Activated CD4-positive, alpha-beta memory T cell treated with anti-CD3 and anti-CD28 coated beads, Interleukin-2, amount 10 ng/mL, durations not matched to agents 7 days and 5 days (primary cell): ENCODE results near the gene ELMO1. TPM values are rescaled to one million over a fixed set of nuclear protein-coding genes. Genes with fewer than 3 reads are reported as not detected.
A peak's percentile ranks its signal among the peaks of the same experiment; 100 is the strongest.

Experiments
- CTCF ChIA-PET: fragments of 350-600 bp; sonication (Branson Sonifier 250); formaldehyde crosslinking; loops from one replicate; lab custom pipeline; 2021; ENCODE audit warnings: antibody characterized with exemption, inconsistent platforms; lab: Charles Lee
- POLR2A ChIA-PET: fragments of 350-600 bp; sonication (Branson Sonifier 250); formaldehyde crosslinking; loops from one replicate; lab custom pipeline; 2021; ENCODE audit warnings: antibody characterized with exemption; lab: Charles Lee
- DNase-seq: peaks from one replicate; pipeline ENCODE4 v3.0.0-alpha.2; 2020
- H3K27ac Mint-ChIP-seq: one replicate; pipeline ENCODE4 v1.8.0; 2021; ENCODE audit warnings: mild to moderate bottlenecking, mixed read lengths
- H3K27me3 Mint-ChIP-seq: one replicate; pipeline ENCODE4 v1.8.0; 2021; ENCODE audit warnings: mixed read lengths
- H3K36me3 Mint-ChIP-seq: one replicate; pipeline ENCODE4 v1.8.0; 2021; ENCODE audit warnings: low read depth, mixed read lengths
- H3K4me1 Mint-ChIP-seq: one replicate; pipeline ENCODE4 v1.8.0; 2021; ENCODE audit warnings: mixed read lengths
- H3K4me3 Mint-ChIP-seq: one replicate; pipeline ENCODE4 v1.8.0; 2021; ENCODE audit warnings: mild to moderate bottlenecking, mixed read lengths
- H3K9me3 Mint-ChIP-seq: one replicate; pipeline ENCODE4 v1.8.0; 2021; ENCODE audit warnings: mixed read lengths
- total RNA-seq, 2 experiments: library from RNA; stranded (reverse); gene quantifications; one replicate each; pipeline ENCODE4 v1.2.3, GENCODE V29; 2021

ELMO1 gene
- total RNA-seq, 2 experiments from 2014 or later = 100 to 102 TPM

DNA sequence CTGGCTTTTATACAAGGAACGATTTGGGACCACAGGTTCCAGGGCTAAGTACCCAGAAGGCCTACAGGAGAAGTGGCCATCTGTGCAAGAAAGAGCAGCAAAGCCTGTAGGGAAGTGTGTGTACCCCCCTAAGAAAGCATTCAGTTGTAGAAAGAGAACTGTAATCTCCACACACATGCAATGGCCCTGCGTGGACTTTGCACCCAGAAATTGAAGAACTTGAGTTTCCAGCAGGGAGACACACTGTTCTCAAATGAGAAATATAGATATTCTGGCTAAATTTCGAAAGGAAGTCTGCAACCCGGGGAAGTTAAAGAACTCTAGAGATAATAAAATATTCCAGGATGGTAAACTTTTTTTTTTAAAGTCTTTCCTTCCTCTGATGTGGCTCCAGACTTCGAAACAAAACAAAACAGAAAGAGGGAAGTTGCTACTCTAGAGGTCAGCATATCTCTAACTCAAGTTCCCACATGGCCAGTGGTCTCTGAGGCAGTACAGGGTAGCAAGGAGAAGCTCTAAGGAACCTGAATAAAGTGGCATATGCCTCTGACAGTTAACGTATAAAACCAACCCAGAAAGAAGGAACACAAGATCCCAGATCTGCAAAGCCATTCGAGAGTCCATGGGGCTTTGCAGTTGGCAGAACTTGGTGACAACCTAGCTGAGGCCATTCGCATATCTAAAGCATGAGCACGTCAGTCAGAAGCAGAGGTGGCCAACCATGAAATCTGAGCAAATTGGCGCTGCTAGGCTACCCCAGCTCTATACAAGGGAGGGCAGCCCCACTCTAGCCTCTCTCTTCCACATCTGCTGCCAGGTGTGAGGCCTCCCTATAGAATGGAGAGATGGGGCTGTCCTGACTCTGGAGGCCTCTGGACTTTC lies 56.6 kb downstream of the ELMO1 start:
- no peak overlapping the region for H3K4me3 Mint-ChIP-seq
- H3K36me3 Mint-ChIP-seq = peaks cover 3% of the 10 kb centered on the region
- no peak for DNase-seq
- ChIA-PET CTCF (no interaction called here), POLR2A (no interaction called here)
- H3K27ac Mint-ChIP-seq = no peak overlapping the region
- H3K4me1 Mint-ChIP-seq = peaks cover 24% of the 10 kb centered on the region
- no peaks in the 10 kb centered on the region for H3K27me3 Mint-ChIP-seq
- no peaks in the 10 kb centered on the region for H3K9me3 Mint-ChIP-seq

DNA sequence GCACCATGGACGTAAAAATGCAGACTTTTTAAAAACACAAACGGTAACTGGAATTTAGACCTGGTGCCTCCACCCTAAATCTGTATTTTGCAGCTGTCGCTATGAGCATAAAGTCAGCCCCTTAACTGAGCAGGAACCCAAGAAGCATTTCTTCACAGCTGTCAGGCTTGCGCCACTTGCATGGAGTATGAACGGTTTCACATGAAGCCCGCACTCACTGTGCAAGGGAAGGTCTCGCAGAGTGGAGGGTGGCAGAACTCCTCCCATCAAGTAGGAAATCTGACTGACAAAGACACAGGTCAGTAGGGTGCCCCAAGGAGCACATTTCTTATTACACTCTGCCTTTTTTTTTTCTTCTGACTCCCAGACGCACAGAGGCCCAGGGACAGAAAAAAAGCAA lies 58.5 kb downstream of the ELMO1 start:
- H3K4me3 Mint-ChIP-seq = no peak overlapping the region
- no peak overlapping the region for H3K27ac Mint-ChIP-seq
- no peaks in the 10 kb centered on the region for H3K27me3 Mint-ChIP-seq
- H3K4me1 Mint-ChIP-seq = peaks cover 13% of the 10 kb centered on the region
- DNase-seq = no peak
- POLR2A ChIA-PET = no interaction called here
- peaks cover 6% of the 10 kb centered on the region for H3K36me3 Mint-ChIP-seq
- CTCF ChIA-PET = no interaction called here
- H3K9me3 Mint-ChIP-seq = no peaks in the 10 kb centered on the region

DNA sequence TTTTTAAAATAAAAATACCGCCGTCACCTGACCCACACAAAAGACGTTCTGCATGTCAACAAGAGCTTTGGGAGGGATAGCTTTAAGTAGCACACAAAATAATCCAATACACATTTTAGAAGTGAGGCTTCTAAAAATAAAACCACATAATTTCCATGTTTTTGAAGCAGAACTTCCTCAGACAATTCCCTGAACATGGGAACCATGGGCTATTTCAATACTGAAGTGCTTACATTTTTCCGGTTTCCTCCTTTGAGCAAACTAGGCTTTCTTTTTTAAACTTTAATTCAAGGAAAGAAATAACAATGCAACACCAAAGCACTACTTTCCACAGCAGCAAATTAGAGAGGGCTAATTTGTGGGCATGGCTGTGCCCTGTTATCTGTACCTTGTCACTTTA lies 59.9 kb downstream of the ELMO1 start:
- ChIA-PET CTCF (no interaction called here), POLR2A (no interaction called here)
- peaks cover 4% of the 10 kb centered on the region for H3K4me1 Mint-ChIP-seq
- no peaks in the 10 kb centered on the region for H3K9me3 Mint-ChIP-seq
- no peak for DNase-seq
- H3K27me3 Mint-ChIP-seq = no peaks in the 10 kb centered on the region
- H3K4me3 Mint-ChIP-seq = no peak overlapping the region
- peaks cover 3% of the 10 kb centered on the region for H3K36me3 Mint-ChIP-seq
- no peak overlapping the region for H3K27ac Mint-ChIP-seq

DNA sequence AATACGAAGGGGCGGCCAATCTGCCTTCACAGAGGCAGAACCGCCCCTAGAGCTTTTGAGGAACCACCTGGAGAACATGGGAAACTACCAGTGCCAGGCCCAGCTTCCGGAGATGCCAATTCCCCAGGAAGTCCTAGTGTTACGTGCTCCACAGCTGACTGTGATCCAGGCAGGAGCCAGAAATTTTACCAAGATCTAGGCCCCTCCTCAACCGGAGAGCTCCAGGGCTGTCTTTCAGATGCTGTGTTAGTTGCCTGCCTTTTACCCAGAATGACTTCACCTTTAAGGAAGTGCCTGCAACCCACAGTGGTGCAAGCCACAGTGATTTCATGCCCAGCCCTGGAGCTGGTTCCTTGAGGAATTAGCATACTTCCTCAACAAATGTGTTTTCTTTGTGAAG lies 62.9 kb downstream of the ELMO1 start:
- CTCF ChIA-PET = no interaction called here
- Mint-ChIP-seq H3K4me1 (peaks cover 2% of the 10 kb centered on the region), H3K9me3 (peaks cover 4% of the 10 kb centered on the region), H3K27ac (no peak overlapping the region), H3K27me3 (no peaks in the 10 kb centered on the region), H3K4me3 (no peak overlapping the region), H3K36me3 (peaks cover 12% of the 10 kb centered on the region)
- POLR2A ChIA-PET = no interaction called here
- no peak for DNase-seq

DNA sequence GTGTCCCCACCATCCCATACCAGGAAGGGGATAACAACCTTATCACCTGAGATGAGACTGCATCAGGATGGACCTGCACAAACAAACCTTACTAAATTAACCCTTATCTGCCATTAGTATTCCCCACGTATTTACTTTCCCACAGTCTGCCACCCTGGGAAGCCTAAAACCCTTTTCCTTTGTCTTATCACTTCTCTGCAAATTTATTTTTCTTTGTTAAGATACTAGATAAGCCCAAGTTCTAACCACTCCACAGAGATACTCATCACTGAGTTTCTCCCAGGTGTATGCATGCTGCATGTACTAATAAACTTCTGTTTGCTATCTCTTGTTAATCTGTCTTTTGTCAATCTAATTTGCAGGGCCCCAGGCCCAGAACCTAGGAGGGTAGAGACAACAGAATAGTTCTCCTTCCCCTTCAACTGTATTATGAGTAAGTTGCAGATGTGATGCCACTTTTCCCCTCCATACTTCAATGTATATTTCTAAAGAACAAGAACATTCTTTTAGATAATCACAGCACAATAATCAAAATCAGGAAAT lies 66.0 kb downstream of the ELMO1 start:
- DNase-seq = no peak
- peaks cover 29% of the 10 kb centered on the region for H3K36me3 Mint-ChIP-seq
- POLR2A ChIA-PET = no interaction called here
- peaks cover 5% of the 10 kb centered on the region for H3K4me1 Mint-ChIP-seq
- peaks cover 15% of the 10 kb centered on the region for H3K9me3 Mint-ChIP-seq
- CTCF ChIA-PET = interaction anchor here (0.6 to 1.0 kb wide), 2 partner anchors 66 to 949 kb away, joined by 3 to 6 read pairs; partner anchors contain the start of gene ELMO1
- H3K4me3 Mint-ChIP-seq = no peak overlapping the region
- H3K27me3 Mint-ChIP-seq = no peaks in the 10 kb centered on the region
- H3K27ac Mint-ChIP-seq = no peak overlapping the region

DNA sequence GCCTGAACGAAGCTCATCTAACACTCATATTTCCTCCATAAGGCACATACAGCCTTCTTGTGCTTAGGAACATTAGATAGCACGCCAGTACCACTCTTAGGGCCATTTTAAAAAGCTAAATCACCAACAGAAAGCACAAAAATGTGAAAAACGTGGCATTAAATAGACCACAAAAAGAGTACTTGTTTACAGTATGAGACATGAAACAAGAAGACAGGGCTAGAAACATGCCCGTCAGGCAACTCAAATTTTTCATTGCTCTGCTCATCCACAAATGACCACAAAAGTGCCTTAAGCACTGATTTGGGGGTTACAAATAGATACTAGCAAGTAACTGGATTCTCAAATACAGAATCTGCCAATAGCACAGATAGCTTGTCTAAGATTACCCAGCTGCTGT lies 67.8 kb downstream of the ELMO1 start:
- Mint-ChIP-seq H3K36me3 (peaks cover 43% of the 10 kb centered on the region), H3K4me3 (no peak overlapping the region), H3K27me3 (no peaks in the 10 kb centered on the region), H3K27ac (no peak overlapping the region), H3K9me3 (peaks cover 28% of the 10 kb centered on the region), H3K4me1 (peaks cover 22% of the 10 kb centered on the region)
- ChIA-PET CTCF (interaction anchor here (1.4 kb wide), 1 partner anchor 27 kb away, joined by 3 read pairs; no protein-coding TSS in a partner anchor), POLR2A (no interaction called here)
- DNase-seq = no peak

DNA sequence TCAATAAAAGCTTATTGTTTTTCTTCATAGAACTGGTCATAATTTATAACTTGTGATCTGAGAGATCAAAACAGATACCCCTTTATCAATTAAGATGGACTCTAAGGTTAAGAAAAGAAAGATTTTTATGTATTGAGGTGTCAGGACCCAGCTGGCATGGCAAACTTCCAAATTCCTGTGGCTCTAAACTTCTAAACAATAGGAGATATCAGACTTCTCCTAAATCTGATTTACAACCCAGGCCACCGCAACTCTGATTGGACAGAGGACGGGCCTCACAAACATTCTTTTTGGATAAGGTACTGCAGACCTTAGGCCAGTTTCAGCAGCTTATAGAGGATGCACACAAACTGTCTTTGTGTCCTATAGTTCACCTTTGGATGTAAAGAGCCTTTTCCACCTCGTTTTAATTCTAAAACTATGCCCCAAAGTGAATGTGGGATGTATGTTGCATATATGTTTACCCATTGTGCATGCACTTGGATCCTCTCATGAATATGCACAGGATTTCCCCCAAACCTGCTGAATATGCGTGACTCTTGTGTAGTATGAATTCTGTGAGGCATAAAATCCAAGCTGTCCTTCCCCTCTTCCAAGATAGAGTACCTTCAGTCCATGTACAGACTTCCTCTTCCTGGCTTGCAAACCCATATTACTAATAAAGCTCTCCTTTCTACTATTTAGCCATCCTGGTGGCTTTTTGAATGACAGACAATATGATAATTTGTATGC lies 69.0 kb downstream of the ELMO1 start:
- peaks cover 52% of the 10 kb centered on the region for H3K36me3 Mint-ChIP-seq
- no peak overlapping the region for H3K4me3 Mint-ChIP-seq
- no peaks in the 10 kb centered on the region for H3K27me3 Mint-ChIP-seq
- POLR2A ChIA-PET = no interaction called here
- no peak for DNase-seq
- peaks cover 27% of the 10 kb centered on the region for H3K4me1 Mint-ChIP-seq
- no peak overlapping the region for H3K27ac Mint-ChIP-seq
- peaks cover 31% of the 10 kb centered on the region for H3K9me3 Mint-ChIP-seq
- CTCF ChIA-PET = interaction anchor here (1.4 kb wide), 1 partner anchor 26 kb away, joined by 3 read pairs; no protein-coding TSS in a partner anchor

DNA sequence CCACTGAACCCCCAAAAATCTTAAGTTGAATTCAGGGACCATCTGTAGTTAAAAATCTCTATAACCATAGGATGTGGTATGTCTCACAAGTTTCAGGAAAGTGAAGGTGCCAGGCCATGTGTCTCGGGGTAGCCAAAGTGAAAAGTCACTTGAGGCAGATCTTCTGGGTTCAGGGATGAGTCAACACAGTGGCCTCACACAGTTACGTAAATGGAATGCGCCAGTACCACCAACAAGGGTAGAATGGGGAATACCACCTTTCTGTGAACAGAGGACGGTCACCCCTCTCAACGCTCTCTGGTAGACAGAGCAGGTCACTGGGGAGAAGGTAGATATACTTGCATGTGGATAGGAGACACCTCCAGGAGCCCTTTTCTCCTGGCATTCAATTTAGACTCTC lies 71.4 kb downstream of the ELMO1 start:
- Mint-ChIP-seq H3K27ac (no peak overlapping the region), H3K36me3 (peaks cover 54% of the 10 kb centered on the region), H3K9me3 (peaks cover 31% of the 10 kb centered on the region), H3K4me1 (peaks cover 27% of the 10 kb centered on the region), H3K4me3 (no peak overlapping the region), H3K27me3 (no peaks in the 10 kb centered on the region)
- ChIA-PET CTCF (no interaction called here), POLR2A (interaction anchor here (0.9 to 1.0 kb wide), 2 partner anchors 31 to 71 kb away, joined by 3 to 5 read pairs; partner anchors contain the start of gene ELMO1)
- peak; percentile 29 for DNase-seq

DNA sequence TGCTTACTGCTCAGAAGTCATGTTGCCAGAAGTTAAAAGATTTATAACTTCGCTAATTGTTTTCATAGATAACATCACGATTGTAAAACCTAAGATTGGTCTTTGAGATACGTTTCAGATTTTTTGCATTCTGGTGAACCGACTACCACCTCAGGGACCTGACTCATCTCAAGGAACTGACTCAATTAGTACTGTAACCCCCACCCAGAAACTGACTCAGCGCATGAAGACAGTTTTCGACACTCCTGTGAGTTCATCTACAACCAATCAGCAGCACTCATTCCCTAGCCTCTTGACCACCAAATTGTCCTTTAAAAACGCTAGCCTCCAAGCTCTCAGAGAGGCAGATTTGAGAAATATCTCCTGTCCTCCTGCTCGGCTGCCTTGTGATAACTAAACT lies 72.3 kb downstream of the ELMO1 start:
- peaks cover 59% of the 10 kb centered on the region for H3K36me3 Mint-ChIP-seq
- peak overlapping the region; percentile 22 for H3K27ac Mint-ChIP-seq
- DNase-seq = peak; percentile 45
- H3K9me3 Mint-ChIP-seq = peaks cover 31% of the 10 kb centered on the region
- peaks cover 29% of the 10 kb centered on the region for H3K4me1 Mint-ChIP-seq
- H3K4me3 Mint-ChIP-seq = no peak overlapping the region
- no peaks in the 10 kb centered on the region for H3K27me3 Mint-ChIP-seq
- ChIA-PET CTCF (interaction anchor here (1.0 to 1.2 kb wide), 3 partner anchors 22 to 73 kb away, joined by 3 read pairs; no protein-coding TSS in a partner anchor), POLR2A (interaction anchor here (0.6 to 1.6 kb wide), 5 partner anchors 12 to 72 kb away, joined by 3 to 5 read pairs (median 3); partner anchors contain the start of gene ELMO1)

DNA sequence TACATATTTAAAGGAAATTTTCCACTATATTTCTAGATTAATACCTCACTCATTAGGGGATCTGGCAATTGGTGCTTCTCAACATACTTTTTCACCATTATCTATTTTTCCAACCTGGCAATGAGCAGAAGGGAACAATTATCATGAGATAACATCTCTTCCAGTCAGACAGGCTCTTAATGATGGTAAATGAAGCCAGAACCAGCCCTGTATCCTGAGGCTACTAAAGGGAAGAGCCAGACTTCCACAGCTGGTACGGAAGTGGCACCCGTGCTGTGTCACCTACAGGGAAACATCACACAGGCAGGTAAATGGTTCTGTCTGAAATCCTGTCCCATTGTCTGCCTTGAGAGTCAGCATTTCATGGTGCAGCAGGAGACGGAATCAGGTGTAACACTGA lies 75.9 kb downstream of the ELMO1 start:
- DNase-seq = no peak
- Mint-ChIP-seq H3K27me3 (peaks cover 5% of the 10 kb centered on the region), H3K9me3 (peaks cover 17% of the 10 kb centered on the region), H3K4me1 (peaks cover 25% of the 10 kb centered on the region), H3K4me3 (no peak overlapping the region), H3K36me3 (peaks cover 48% of the 10 kb centered on the region), H3K27ac (no peak overlapping the region)
- ChIA-PET CTCF (no interaction called here), POLR2A (interaction anchor here (1.3 kb wide), 1 partner anchor 37 kb away, joined by 3 read pairs; no protein-coding TSS in a partner anchor)

DNA sequence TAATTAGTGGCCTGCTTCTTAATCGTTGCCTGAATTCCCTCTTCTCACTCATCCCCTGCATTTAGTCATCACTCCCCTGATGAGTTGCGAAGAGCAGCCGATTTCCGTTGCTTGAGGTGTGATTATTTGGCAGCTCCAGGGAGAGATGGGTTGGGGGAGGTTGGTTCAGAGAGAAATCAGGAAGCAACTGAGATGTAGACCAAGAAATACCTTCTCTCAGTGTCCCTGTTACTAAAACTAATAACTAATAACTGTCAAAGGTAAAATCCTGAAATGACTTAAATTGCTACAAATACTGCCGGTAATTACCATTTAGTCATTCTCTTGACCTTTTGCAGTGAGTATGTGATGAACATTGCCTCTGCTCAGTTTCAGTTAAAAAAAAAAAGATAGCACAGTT lies 76.9 kb downstream of the ELMO1 start:
- peaks cover 5% of the 10 kb centered on the region for H3K27me3 Mint-ChIP-seq
- ChIA-PET CTCF (no interaction called here), POLR2A (no interaction called here)
- H3K36me3 Mint-ChIP-seq = peaks cover 45% of the 10 kb centered on the region
- peaks cover 10% of the 10 kb centered on the region for H3K9me3 Mint-ChIP-seq
- no peak overlapping the region for H3K27ac Mint-ChIP-seq
- H3K4me3 Mint-ChIP-seq = no peak overlapping the region
- H3K4me1 Mint-ChIP-seq = peaks cover 21% of the 10 kb centered on the region
- DNase-seq = no peak

DNA sequence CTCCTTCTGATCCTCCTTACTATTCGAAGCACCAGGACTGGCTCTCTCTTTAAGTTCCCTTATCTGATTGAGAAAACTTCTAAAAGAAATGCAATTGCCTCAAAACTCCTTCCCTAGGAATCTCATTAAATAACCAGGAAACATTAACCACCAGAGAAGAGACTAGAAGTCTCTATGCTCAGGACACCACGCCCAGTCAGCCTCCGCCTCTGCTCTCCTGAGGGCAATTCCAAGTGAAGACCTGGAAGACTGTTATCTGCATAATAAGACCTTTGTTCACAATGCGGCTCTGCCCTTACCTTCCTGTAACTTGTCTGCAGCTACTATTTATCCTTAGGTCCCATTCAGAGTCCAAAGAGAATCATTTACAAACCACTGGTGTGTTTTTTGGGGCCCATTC lies 78.8 kb downstream of the ELMO1 start:
- Mint-ChIP-seq H3K9me3 (no peaks in the 10 kb centered on the region), H3K4me1 (peaks cover 23% of the 10 kb centered on the region), H3K27me3 (peaks cover 5% of the 10 kb centered on the region), H3K27ac (no peak overlapping the region), H3K4me3 (no peak overlapping the region), H3K36me3 (peaks cover 28% of the 10 kb centered on the region)
- DNase-seq = no peak
- ChIA-PET POLR2A (no interaction called here), CTCF (no interaction called here)

DNA sequence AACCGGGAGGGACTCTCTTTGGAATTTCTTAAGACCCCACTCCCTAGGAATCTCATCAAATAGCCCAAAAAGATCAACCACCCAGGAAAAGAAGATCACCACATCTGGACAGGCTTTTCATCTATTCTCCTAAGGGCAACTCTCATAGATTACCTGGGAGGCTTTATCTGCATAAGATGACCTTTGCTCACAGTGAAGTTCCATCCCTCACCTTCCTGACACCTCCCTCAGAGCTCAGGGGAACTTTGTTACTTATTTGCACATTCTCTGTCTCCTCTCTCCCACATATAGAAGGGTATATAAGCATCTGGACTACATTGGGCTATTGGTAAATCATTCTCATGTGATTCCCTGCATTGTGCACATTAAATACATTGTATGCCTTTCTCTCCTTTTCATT lies 80.1 kb downstream of the ELMO1 start:
- no peak overlapping the region for H3K4me3 Mint-ChIP-seq
- no peak overlapping the region for H3K27ac Mint-ChIP-seq
- peaks cover 5% of the 10 kb centered on the region for H3K27me3 Mint-ChIP-seq
- H3K36me3 Mint-ChIP-seq = peaks cover 28% of the 10 kb centered on the region
- no peaks in the 10 kb centered on the region for H3K9me3 Mint-ChIP-seq
- ChIA-PET CTCF (no interaction called here), POLR2A (no interaction called here)
- H3K4me1 Mint-ChIP-seq = peaks cover 37% of the 10 kb centered on the region
- no peak for DNase-seq
